PFSK-1 (cell line): ENCODE measurements around the gene GRM4.

Source experiments
- FOXP2 ChIP-seq: optimal IDR thresholded peaks from 2 replicates; pipeline ENCODE3; 2011; ENCODE audit warnings: borderline replicate concordance, control low read depth, inconsistent platforms; ENCODE audit not compliant: insufficient read depth; ENCODE audit errors: extremely low read length, extremely low read depth
- POLR2AphosphoS5 ChIP-seq: IDR thresholded peaks from 2 replicates; pipeline ENCODE4 v1.6.1; 2012; ENCODE audit warnings: low read depth, mild to moderate bottlenecking, control low read depth, low read length, moderate library complexity
- REST ChIP-seq, 2 experiments: IDR thresholded peaks; 2 replicates each; pipeline versions ENCODE4 v1.6.1 to v1.8.0; 2011 to 2012; ENCODE audit warnings: low read depth in 2 of 2, low read length in 2 of 2, control low read depth in 1 of 2, inconsistent platforms in 1 of 2, mild to moderate bottlenecking in 1 of 2, moderate library complexity in 1 of 2; ENCODE audit not compliant: insufficient read depth in 1 of 2
- TAF1 ChIP-seq: IDR thresholded peaks from 2 replicates; pipeline ENCODE4 v1.6.1; 2012; ENCODE audit warnings: low read length, control low read depth, borderline replicate concordance; ENCODE audit not compliant: insufficient read depth

- TF ChIP-seq REST (IDR thresholded peaks at IDR 0.05; ENCODE audit: insufficient read depth in 1 of 2, low read depth in 2 of 2, low read length in 2 of 2) (no peak), TAF1 (no peak), POLR2AphosphoS5 (no peak), FOXP2 (no peak)
Measured at GRCh38 chr6:34067814-34068213, 78.1 kb downstream of the GRM4 start.
